ENCODE results near the gene ATP2B2. TPM values are rescaled to one million over a fixed set of nuclear protein-coding genes. Genes with fewer than 3 reads are reported as not detected.

Gene ATP2B2
- total and polyA plus RNA-seq, 9 of the 15 experiments (the other 6 are each of a cell fraction or from before 2014, with no cell fraction given): 0.06 TPM; not detected in 8

GRCh38 chr3:10319251-10319650, 186.1 kb downstream of the ATP2B2 start (continued):
- TF ChIP-seq CHD7 (IDR thresholded peaks at IDR 0.05; ENCODE audit: low read depth, low read length) (no peak), ZNF316 (IDR thresholded peaks at IDR 0.05) (peak; percentile 31), ZNF695 (CRISPR knock-in tag; IDR thresholded peaks at IDR 0.05) (no peak), LCOR (CRISPR knock-in tag; IDR thresholded peaks at IDR 0.05) (no peak), ARID2 (IDR thresholded peaks at IDR 0.05) (no peak), NCOA2 (IDR thresholded peaks at IDR 0.05; ENCODE audit: partially characterized antibody in 2 of 2) (no peak)
